Astrocyte (in vitro differentiated cells and primary cell): ENCODE results near the gene DYSF.

ENCODE experiments used
- EZH2 ChIP-seq: IDR thresholded peaks from 2 replicates; pipeline ENCODE4 v1.6.1; 2012; ENCODE audit warnings: mild to moderate bottlenecking, low read length, inconsistent platforms; ENCODE audit not compliant: insufficient read depth
- TF ChIP-seq, protein P1 (sequence below): IDR thresholded peaks from 2 replicates; pipeline ENCODE4 v1.5.1; 2011; ENCODE audit warnings: low read depth, mild to moderate bottlenecking, inconsistent platforms, low read length, moderate library complexity; ENCODE audit not compliant: insufficient read depth

DNA sequence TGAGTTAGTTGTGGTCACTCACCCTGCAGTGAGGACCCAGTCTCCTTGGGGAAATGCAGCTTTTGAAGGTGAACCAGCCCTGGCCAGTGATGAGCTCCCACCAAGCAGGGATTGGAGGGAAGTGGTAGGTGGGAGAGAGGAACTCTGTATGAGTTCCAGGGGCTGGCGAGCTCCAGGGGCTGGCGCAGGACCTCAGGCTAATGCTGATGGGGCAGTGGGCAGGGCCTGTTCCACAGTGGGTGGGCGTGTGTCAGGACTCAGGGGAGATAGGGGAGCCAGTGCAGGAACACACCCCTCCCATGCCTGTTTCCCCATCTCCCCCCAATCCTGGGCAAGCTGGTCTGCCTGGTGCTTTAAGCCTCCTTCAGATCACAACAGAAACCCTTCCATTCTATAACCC lies 208.4 kb downstream of the DYSF start:
- no peak for TF ChIP-seq EZH2
- TF ChIP-seq, protein P1, sequence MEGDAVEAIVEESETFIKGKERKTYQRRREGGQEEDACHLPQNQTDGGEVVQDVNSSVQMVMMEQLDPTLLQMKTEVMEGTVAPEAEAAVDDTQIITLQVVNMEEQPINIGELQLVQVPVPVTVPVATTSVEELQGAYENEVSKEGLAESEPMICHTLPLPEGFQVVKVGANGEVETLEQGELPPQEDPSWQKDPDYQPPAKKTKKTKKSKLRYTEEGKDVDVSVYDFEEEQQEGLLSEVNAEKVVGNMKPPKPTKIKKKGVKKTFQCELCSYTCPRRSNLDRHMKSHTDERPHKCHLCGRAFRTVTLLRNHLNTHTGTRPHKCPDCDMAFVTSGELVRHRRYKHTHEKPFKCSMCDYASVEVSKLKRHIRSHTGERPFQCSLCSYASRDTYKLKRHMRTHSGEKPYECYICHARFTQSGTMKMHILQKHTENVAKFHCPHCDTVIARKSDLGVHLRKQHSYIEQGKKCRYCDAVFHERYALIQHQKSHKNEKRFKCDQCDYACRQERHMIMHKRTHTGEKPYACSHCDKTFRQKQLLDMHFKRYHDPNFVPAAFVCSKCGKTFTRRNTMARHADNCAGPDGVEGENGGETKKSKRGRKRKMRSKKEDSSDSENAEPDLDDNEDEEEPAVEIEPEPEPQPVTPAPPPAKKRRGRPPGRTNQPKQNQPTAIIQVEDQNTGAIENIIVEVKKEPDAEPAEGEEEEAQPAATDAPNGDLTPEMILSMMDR = no peak
